ENCODE results near the gene TMEM185A.

DNA sequence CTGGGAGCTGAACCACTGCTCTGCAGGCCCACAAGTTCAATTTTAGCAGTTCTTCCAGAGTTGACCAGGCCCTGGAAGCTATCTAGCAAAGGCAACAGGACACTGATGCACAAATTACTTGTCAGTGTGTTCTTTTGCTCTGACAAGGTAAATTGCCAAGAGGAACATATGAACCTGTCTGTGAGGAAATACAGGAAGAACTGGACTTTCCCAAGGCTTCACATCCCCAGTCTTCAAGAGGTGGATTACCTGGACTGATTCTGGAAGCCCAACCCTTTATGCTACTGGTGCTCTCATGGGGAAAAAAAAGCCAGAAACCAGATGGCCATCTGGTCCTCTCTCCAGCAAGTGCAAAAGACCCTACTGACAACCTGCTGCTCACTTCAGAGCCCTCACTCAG is 1.9 kb upstream of the TMEM185A start:
- no peak for TF ChIP-seq BHLHE40 (IDR thresholded peaks at IDR 0.05; ENCODE audit: borderline replicate concordance)
- TF ChIP-seq FOXM1 (IDR thresholded peaks at IDR 0.05; ENCODE audit: borderline replicate concordance): no peak
- TF ChIP-seq HDGF (IDR thresholded peaks at IDR 0.05; ENCODE audit: borderline replicate concordance): no peak
- TF ChIP-seq, protein P1, sequence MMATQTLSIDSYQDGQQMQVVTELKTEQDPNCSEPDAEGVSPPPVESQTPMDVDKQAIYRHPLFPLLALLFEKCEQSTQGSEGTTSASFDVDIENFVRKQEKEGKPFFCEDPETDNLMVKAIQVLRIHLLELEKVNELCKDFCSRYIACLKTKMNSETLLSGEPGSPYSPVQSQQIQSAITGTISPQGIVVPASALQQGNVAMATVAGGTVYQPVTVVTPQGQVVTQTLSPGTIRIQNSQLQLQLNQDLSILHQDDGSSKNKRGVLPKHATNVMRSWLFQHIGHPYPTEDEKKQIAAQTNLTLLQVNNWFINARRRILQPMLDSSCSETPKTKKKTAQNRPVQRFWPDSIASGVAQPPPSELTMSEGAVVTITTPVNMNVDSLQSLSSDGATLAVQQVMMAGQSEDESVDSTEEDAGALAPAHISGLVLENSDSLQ (IDR thresholded peaks at IDR 0.05): no peak
- no peak for TF ChIP-seq LEF1 (IDR thresholded peaks at IDR 0.05; ENCODE audit: borderline replicate concordance)
- no peak for TF ChIP-seq SUZ12 (IDR thresholded peaks at IDR 0.05)
- TF ChIP-seq FOXA1 (IDR thresholded peaks at IDR 0.05): no peak
- no peak for TF ChIP-seq TARDBP (IDR thresholded peaks at IDR 0.05)
- TF ChIP-seq ELF4 (IDR thresholded peaks at IDR 0.05): no peak
- no peak for TF ChIP-seq SP1 (IDR thresholded peaks at IDR 0.05)
- TF ChIP-seq ARNT (IDR thresholded peaks at IDR 0.05): no peak
- TF ChIP-seq FOXK2 (IDR thresholded peaks at IDR 0.05): no peak
